Esophagus squamous epithelium (tissue), 5 donors: Measurements from ENCODE around the gene EPC2. TPM values are rescaled to one million over a fixed set of nuclear protein-coding genes. Genes with fewer than 3 reads are reported as not detected.

ENCODE experiments used
- DNase-seq: peaks from one replicate; lab custom pipeline; 2025; lab: John Stamatoyannopoulos, UW
- H3K27ac ChIP-seq, 4 donors: fragments of 200-600 bp; sonication (generic); one replicate each; pipeline ENCODE4 v1.5.1; 2016 to 2019; ENCODE audit warnings: mild to moderate bottlenecking in 1 of 4
- H3K27me3 ChIP-seq, 4 donors: fragments of 200-600 bp; sonication (generic); 1 replicate in 3 of 4; 2 replicates in 1 of 4; pipeline versions ENCODE4 v1.5.1 to v1.6.0; 2017 to 2021; ENCODE audit warnings: antibody characterized with exemption in 1 of 4
- H3K36me3 ChIP-seq, 3 donors: fragments of 200-600 bp; sonication (generic); one replicate each; pipeline ENCODE4 v1.5.1; 2016 to 2019
- H3K4me1 ChIP-seq, 3 donors: fragments of 200-600 bp; sonication (generic); one replicate each; pipeline ENCODE4 v1.5.1; 2017 to 2019
- H3K4me3 ChIP-seq, 4 donors: fragments of 200-600 bp; sonication (generic); 1 replicate in 3 of 4; 2 replicates in 1 of 4; pipeline ENCODE4 v1.5.1; 2016 to 2019; ENCODE audit warnings: mild to moderate bottlenecking in 2 of 4, moderate library complexity in 1 of 4
- H3K9me3 ChIP-seq, 3 donors: fragments of 200-600 bp; sonication (generic); one replicate each; pipeline ENCODE4 v1.5.1; 2016 to 2019
- POLR2A ChIP-seq, 4 donors: fragments of 450-650 bp; IDR thresholded peaks; one replicate each; pipeline ENCODE4 v1.6.1; 2017; ENCODE audit warnings: antibody characterized with exemption in 4 of 4, mild to moderate bottlenecking in 4 of 4, moderate library complexity in 3 of 4
- WGBS, 2 donors: methylation state at CpG; one replicate each; pipeline ENCODE4 v1.1.5; 2018; 5-methylcytosine and 5-hydroxymethylcytosine counted together
- intact Hi-C: fragments of 100-400 bp; cut with DNase I; formaldehyde crosslinking; loops from one replicate; pipeline ENCODE4 v1.15.0; 2022
- total RNA-seq, 4 donors: library from RNA; depleted of rRNA; stranded (reverse); fragments of >200 nt; gene quantifications; one replicate each; pipeline ENCODE4 v1.1.0, GENCODE V29; 2016
- TF ChIP-seq, protein P1 (sequence below), 6 experiments: fragments of 450-650 bp in 4 of 6; fragments of 200-600 bp in 2 of 6; sonication (generic) in 2 of 6; IDR thresholded peaks; one replicate each; pipeline ENCODE4 v1.5.1; 2016 to 2019; ENCODE audit warnings: antibody characterized with exemption in 6 of 6, mild to moderate bottlenecking in 4 of 6, moderate library complexity in 4 of 6
- donor health status: DM: yes; HTN: yes; CAD: no.

The EPC2 gene
- total RNA-seq, 4 donors from 2014 or later: 10.6 to 29.2 (median 15.4) TPM

GRCh38 chr2:148615381-148615841 lies 29.1 kb upstream of the EPC2 start:
- peaks cover 6 to 18% (median 7%) of the 10 kb centered on the region in 3 donors for H3K4me1 ChIP-seq
- H3K4me3 ChIP-seq: no peak overlapping the region
- no peak overlapping the region for H3K27ac ChIP-seq
- H3K9me3 ChIP-seq: no peaks in the 10 kb centered on the region
- no peak for DNase-seq
- no peaks in the 10 kb centered on the region for H3K36me3 ChIP-seq
- no peaks in the 10 kb centered on the region for H3K27me3 ChIP-seq
- WGBS, 2 donors: 37 to 69% methylated on average over 3 of the region's 3 CpGs
- intact Hi-C loops: no loop called here
- TF ChIP-seq POLR2A (IDR thresholded peaks at IDR 0.05): no peak
- TF ChIP-seq, protein P1, sequence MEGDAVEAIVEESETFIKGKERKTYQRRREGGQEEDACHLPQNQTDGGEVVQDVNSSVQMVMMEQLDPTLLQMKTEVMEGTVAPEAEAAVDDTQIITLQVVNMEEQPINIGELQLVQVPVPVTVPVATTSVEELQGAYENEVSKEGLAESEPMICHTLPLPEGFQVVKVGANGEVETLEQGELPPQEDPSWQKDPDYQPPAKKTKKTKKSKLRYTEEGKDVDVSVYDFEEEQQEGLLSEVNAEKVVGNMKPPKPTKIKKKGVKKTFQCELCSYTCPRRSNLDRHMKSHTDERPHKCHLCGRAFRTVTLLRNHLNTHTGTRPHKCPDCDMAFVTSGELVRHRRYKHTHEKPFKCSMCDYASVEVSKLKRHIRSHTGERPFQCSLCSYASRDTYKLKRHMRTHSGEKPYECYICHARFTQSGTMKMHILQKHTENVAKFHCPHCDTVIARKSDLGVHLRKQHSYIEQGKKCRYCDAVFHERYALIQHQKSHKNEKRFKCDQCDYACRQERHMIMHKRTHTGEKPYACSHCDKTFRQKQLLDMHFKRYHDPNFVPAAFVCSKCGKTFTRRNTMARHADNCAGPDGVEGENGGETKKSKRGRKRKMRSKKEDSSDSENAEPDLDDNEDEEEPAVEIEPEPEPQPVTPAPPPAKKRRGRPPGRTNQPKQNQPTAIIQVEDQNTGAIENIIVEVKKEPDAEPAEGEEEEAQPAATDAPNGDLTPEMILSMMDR (IDR thresholded peaks at IDR 0.05): no peak

DNA sequence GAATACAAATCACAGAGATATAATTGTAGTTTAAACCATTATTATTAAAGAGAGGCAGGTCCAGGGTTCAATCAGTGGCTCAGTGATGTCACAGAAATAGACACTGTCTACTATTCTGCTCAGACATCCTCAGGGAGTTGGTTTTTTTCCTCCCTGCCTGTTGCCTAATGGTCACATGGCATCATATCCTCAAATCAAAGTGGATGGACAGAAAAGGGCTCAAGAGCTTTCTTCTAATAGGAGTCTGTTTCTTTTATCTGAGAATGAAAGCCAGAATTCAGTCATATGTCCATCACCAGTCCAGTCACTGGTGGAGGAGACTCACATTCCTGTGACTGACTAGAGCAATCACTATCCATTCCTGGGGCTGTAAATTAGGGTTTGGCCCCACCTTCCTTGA lies 27.9 kb upstream of the EPC2 start:
- H3K9me3 ChIP-seq: no peaks in the 10 kb centered on the region
- H3K27me3 ChIP-seq: no peaks in the 10 kb centered on the region
- no peak for DNase-seq
- H3K4me1 ChIP-seq: peaks cover 6 to 18% (median 7%) of the 10 kb centered on the region in 3 donors
- H3K36me3 ChIP-seq: no peaks in the 10 kb centered on the region
- H3K27ac ChIP-seq: no peak overlapping the region
- no peak for TF ChIP-seq POLR2A (IDR thresholded peaks at IDR 0.05)
- TF ChIP-seq, protein P1 (IDR thresholded peaks at IDR 0.05): no peak
- intact Hi-C loops: no loop called here
- H3K4me3 ChIP-seq: no peak overlapping the region

DNA sequence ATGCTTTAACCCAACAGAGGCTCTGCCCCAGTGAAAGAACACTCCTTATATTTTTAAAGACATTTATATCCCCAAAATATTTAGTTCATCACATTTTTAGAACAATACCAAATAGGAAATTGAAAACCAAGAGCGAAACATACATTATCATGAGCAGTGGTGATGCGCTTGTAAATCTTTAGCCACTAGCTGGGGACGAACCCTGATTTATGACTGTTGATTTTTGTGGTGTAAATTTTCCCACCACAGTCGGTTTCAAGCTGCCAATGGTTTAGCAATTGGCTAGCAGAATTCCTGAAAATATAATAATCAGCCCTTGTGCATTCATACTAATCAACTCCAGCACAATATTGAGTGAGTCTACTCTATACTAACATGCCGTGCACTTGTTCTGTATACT lies 27.3 kb upstream of the EPC2 start:
- intact Hi-C loops: no loop called here
- H3K4me3 ChIP-seq: no peak overlapping the region
- no peaks in the 10 kb centered on the region for H3K36me3 ChIP-seq
- H3K9me3 ChIP-seq: no peaks in the 10 kb centered on the region
- H3K27ac ChIP-seq: no peak overlapping the region
- no peak for TF ChIP-seq POLR2A (IDR thresholded peaks at IDR 0.05)
- TF ChIP-seq, protein P1 (IDR thresholded peaks at IDR 0.05): no peak
- no peak for DNase-seq
- peaks cover 6 to 18% (median 7%) of the 10 kb centered on the region in 3 donors for H3K4me1 ChIP-seq
- 79 to 87% methylated on average over 5 of the region's 5 CpGs for WGBS, 2 donors
- no peaks in the 10 kb centered on the region for H3K27me3 ChIP-seq

DNA sequence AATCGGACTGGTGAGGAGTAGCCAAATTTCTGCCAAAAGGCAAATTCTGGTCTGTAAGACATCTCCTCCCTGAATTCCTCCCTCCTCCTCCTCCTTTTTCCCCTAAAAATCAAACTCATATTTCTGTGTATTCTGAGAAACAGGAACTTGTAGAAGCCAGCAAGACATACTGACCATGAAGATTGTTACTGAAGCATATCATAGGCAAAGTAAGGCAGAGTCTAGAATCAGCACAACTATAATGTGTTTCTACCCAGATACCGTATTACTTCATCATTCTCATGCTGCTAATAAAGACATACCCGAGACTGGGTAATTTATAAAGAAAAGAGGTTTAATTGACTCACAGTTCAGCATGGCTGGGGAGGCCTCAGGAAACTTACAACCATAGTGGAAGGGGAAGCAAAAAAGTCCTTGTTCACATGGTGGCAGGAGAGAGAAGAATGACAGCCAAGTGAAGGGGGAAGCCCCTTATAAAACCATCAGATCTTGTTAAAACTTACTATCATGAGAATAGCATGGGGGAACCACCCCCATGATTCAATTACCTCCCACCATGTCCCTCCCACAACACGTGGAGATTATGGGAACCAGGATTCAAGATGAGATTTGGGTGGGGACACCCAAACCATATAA lies 24.9 kb upstream of the EPC2 start:
- intact Hi-C loops: no loop called here
- Histone ChIP-seq H3K4me1 (peaks cover 0 to 5% (median 4%) of the 10 kb centered on the region in 3 donors), H3K27me3 (no peaks in the 10 kb centered on the region), H3K27ac (no peak overlapping the region), H3K36me3 (no peaks in the 10 kb centered on the region), H3K9me3 (no peaks in the 10 kb centered on the region), H3K4me3 (no peak overlapping the region)
- no peak for TF ChIP-seq POLR2A (IDR thresholded peaks at IDR 0.05)
- TF ChIP-seq, protein P1 (IDR thresholded peaks at IDR 0.05): no peak
- 63 to 64% methylated on average over 4 of the region's 4 CpGs for whole genome bisulfite sequencing, 2 donors
- no peak for DNase-seq

DNA sequence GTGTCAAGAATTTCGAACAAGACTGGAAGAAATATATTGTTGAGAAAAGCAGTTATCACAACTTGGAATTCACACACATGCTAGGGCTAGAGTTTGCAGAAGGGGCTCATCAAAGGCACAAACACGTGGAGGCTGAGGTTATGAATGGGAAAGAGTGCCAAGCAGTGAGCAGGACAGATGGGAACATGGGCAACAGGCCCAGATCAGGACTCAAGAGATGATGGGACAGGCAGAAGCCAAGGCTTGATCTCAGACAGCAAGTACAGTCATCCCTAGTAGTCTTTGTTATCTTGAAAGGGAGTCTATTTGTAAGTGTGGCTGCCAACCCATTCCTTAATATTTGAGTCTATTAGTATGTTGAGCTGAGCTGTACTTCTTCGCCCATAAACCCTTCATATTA lies 22.2 kb upstream of the EPC2 start:
- WGBS, 2 donors: 60 to 64% methylated on average over 3 of the region's 3 CpGs
- H3K27me3 ChIP-seq: no peaks in the 10 kb centered on the region
- DNase-seq: no peak
- TF ChIP-seq POLR2A (IDR thresholded peaks at IDR 0.05): no peak
- TF ChIP-seq, protein P1 (IDR thresholded peaks at IDR 0.05): no peak
- no peaks in the 10 kb centered on the region for H3K36me3 ChIP-seq
- no peak overlapping the region for H3K4me3 ChIP-seq
- no peaks in the 10 kb centered on the region for H3K9me3 ChIP-seq
- H3K27ac ChIP-seq: no peak overlapping the region
- no peaks in the 10 kb centered on the region for H3K4me1 ChIP-seq
- intact Hi-C loops: no loop called here
